GM21526 (cell line): Measurements from ENCODE around the gene CD36.

ENCODE experiments used
- ATAC-seq: cut with Tn5 transposase; IDR thresholded peaks from one replicate; pipeline ENCODE4 v1.9.1; 2021; ENCODE audit warnings: moderate library complexity; ENCODE audit not compliant: unreplicated experiment, low FRiP score

CD36 gene

DNA sequence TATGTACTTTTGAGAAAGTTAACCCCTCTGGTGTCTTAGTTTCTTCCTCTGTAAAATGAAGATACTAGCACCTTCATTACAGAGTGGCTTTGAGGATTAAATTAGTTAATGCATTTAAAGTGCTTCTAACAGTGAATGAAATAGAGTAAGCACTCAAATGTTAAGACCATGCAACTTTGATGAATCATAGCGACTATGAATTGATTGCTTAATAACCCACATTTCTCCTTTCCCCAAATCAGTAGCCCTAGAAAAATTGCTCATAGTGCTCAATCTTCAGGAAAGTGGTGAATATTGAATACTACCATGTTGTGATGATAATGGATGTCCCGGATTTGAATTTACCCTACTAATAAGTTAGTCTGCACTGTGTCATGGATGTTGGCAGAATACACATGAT, 48.1 kb downstream of the CD36 start:
- no peak for ATAC-seq

GRCh38 chr7:80699045-80699638, 60.7 kb downstream of the CD36 start:
- ATAC-seq = peak; percentile 91

- no peak for ATAC-seq
Measured at GRCh38 chr7:80699721-80700256, 61.3 kb downstream of the CD36 start.

DNA sequence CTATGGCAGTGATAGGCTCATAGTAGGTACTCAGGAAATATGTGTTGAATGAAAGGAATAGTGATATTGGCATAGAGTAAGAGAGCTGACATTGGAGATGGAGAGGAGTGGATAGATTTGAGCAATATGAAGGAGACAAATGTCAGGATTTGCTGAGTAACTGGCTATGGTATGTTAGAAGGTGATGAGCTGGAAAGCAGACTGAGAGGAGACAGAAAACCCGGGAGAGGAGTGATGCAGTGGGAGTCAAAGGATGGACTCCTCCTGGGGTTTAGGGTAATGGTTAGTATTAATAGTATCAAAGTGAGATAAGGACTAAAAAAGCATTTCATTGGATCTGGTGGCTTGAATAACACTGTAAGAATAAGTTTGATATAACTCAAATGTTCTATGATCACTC, 64.8 kb downstream of the CD36 start:
- no peak for ATAC-seq

DNA sequence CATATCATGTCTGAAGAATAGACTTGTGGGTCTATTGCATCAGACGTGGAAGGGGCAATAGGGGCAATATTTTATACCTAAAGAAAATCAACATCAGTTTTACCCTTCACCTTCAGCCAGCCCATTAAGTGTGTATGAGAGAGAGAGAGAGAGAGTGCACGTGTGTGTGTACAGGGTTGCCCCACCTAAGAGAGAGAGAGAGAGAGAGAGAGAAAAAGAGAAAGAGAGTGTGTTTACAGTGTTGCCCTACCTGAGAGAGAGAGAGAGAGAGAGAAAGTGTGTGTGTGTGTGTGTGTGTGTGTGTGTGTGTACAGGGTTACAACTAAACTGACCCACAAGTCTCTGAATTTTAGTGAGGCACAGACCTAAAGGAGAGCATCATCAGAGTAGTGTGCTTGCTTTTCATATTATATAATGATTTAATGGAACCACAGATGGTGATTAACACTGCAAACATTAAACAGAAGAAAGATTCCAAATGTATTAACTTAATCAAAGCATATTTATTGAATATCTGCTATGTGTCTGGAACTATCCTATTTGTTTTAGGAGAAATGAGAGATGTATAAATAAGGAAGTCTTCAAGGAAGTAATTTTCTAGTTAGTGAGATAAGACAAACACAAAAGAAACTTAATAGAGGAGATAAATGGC, 66.8 kb downstream of the CD36 start:
- no peak for ATAC-seq

GRCh38 chr7:80707318-80707717, 68.9 kb downstream of the CD36 start:
- no peak for ATAC-seq

- ATAC-seq = no peak
Measured at GRCh38 chr7:80708123-80708522, 69.7 kb downstream of the CD36 start.

DNA sequence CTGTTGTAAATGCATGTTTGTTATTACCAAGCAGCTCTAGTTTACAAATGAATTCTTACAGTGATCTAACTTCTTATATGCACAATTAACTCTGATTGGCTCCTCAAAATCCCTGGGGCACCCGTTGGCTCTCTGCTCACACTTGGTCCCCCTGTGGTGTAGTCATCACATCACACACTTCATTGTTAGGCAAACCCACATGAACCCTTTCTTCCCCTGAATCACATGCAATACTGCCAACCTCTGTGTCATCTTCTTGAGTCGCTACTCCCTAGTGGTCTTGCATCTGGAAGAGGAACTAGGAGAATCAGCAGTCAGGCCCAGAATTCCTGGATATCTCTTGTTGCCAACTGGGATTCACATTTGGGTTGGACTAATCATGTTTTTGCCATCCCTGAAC, 73.1 kb downstream of the CD36 start:
- ATAC-seq = no peak

GRCh38 chr7:80719261-80719660, 80.8 kb downstream of the CD36 start:
- ATAC-seq = no peak

GRCh38 chr7:80720146-80720545, 81.7 kb downstream of the CD36 start:
- no peak for ATAC-seq

DNA sequence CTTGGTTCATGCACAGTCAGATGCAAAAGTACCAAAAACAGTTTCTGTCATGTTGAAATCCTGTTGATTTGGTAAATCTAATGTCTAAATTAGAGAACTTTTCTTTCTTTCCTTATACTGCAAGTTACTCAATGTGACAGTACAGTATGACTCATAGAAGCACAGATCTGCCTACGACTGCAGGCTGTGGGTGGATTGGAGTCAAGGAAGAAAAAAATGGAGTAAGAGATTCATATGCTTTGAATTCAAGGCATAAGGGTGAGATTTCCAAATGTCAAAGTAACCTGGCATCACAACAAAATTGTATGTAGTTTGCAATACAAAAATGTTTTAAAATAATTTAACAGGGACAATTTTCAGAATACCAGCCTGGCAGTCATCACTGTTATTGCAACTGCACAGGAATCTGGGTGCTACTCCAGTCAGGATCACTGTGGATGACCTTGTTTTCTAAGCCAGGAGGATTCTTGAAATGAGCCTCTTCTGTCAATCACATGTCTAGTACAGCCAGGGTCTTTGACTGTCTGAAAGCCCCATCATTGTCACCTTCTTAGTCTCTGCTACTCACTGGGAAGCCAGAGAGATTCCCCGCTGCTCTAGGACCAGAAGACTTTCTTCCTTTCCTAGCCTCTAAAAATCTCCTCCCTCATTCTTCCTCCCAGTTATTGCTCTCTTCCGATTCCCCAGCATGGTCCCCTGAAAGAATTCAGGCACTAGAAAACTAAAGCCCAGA, 83.6 kb downstream of the CD36 start:
- ATAC-seq = no peak

DNA sequence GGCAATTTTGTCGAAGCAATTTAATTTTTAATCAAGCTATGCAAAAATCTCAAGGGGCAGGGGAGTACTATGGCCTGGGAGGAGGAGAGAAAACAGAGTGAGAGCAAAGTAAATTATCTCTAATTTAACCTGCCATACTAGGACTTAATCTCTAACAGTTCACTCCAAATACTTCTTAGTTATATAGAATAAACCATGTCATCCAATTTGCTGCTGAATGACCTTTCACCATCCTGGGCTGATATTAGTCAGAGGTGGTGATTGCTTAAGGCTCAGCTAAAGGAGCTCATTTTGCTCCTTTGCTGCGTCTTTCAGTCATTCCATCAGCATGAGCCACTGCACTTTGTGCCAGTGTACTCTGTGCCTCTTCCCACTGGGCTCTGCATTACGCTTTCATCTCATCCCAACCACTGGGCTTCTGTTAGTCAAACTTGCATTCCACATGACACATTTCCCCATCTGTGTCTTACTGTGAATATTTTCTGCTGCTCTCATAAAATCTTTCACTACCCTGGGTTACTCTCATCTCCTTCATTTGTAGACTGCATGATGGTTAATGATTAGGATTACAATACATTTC, 84.3 kb downstream of the CD36 start:
- no peak for ATAC-seq

- no peak for ATAC-seq
Measured at GRCh38 chr7:80724249-80724871, 85.9 kb downstream of the CD36 start.

GRCh38 chr7:80725181-80725611, 86.8 kb downstream of the CD36 start:
- ATAC-seq = no peak
